Measurements from ENCODE around the gene ZHX3. TPM values are rescaled to one million over a fixed set of nuclear protein-coding genes. Genes with fewer than 3 reads are reported as not detected.

Gene ZHX3
- total and polyA plus RNA-seq, 9 of the 15 experiments (the other 6 are each of a cell fraction or from before 2014, with no cell fraction given): 0.80 to 14.6 (median 4.9) TPM

DNA sequence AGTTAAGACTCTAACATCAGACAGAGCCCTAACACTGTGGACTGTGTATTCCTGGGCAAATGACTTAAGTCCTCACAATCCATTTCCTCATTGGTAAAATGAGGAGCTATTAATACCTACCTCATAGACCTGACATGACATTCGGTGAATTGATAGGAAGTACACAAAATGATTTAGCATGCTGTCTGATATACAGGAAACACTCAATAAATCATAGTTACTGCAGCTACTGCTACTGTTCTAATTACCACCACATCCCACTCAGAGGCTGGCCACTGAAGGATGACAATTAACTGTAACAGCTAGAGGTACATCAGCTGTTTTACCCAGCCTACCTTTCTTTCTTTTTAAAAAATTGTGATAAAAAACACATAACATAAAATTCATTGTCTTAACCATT lies 92.4 kb downstream of the ZHX3 start:
- ATAC-seq: no peak
- Histone ChIP-seq H2AFZ (ENCODE audit: low read depth, low read length) (no peak overlapping the region), H3K4me1 (replicated peaks in 1 of 2; ENCODE audit: control insufficient read depth in 2 of 2, insufficient read depth in 2 of 2, low read length in 2 of 2) (no peaks in the 10 kb centered on the region), H3K4me2 (ENCODE audit: insufficient read depth, low read length) (no peak overlapping the region), H3K9me1 (ENCODE audit: control insufficient read depth, insufficient read depth, low read length) (no peaks in the 10 kb centered on the region), H3K9ac (ENCODE audit: insufficient read depth in 1 of 2, low read depth in 2 of 2, low read length in 2 of 2) (no peak overlapping the region), H3K36me3 (ENCODE audit: control insufficient read depth, insufficient read depth, low read length) (no peaks in the 10 kb centered on the region), H3K27ac (ENCODE audit: extremely low read depth, low read depth, low read length) (no peak overlapping the region), H3K79me2 (ENCODE audit: control insufficient read depth, insufficient read depth, low read length) (no peaks in the 10 kb centered on the region), H3K9me3 (replicated peaks; ENCODE audit: control insufficient read depth, insufficient read depth, low read depth, low read length) (no peaks in the 10 kb centered on the region), H3K4me3 (no peak overlapping the region), H4K20me1 (replicated peaks; ENCODE audit: control insufficient read depth, insufficient read depth, low read length) (no peaks in the 10 kb centered on the region), H3K27me3 (ENCODE audit: control insufficient read depth in 2 of 2, insufficient read depth in 2 of 2, low read length in 2 of 2) (no peaks in the 10 kb centered on the region)
- TF ChIP-seq ZNF311 (CRISPR knock-in tag; IDR thresholded peaks at IDR 0.05) (no peak), THRA (IDR thresholded peaks at IDR 0.05) (no peak), POLR3G (IDR thresholded peaks at IDR 0.05; ENCODE audit: extremely low read depth, insufficient read length, insufficient replicate concordance) (no peak), KAT2B (IDR thresholded peaks at IDR 0.05; ENCODE audit: low read depth, low read length) (no peak), MEIS2 (IDR thresholded peaks at IDR 0.05; ENCODE audit: partially characterized antibody) (peak; percentile 26), GABPB2 (CRISPR knock-in tag; conservative IDR thresholded peaks at IDR 0.05) (no peak)
- TF ChIP-seq, protein P1, sequence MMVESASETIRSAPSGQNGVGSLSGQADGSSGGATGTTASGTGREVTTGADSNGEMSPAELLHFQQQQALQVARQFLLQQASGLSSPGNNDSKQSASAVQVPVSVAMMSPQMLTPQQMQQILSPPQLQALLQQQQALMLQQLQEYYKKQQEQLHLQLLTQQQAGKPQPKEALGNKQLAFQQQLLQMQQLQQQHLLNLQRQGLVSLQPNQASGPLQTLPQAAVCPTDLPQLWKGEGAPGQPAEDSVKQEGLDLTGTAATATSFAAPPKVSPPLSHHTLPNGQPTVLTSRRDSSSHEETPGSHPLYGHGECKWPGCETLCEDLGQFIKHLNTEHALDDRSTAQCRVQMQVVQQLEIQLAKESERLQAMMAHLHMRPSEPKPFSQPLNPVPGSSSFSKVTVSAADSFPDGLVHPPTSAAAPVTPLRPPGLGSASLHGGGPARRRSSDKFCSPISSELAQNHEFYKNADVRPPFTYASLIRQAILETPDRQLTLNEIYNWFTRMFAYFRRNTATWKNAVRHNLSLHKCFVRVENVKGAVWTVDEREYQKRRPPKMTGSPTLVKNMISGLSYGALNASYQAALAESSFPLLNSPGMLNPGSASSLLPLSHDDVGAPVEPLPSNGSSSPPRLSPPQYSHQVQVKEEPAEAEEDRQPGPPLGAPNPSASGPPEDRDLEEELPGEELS (CRISPR knock-in tag; IDR thresholded peaks at IDR 0.05; ENCODE audit: borderline replicate concordance): no peak
- POLR2A ChIA-PET: interaction anchor here (0.6 to 1.8 kb wide), 5 partner anchors 10 to 480 kb away, joined by 3 to 4 read pairs (median 3); no protein-coding TSS in a partner anchor
- BruUV-seq (replicated peaks): no TSS peak
- WGBS (ENCODE audit: insufficient coverage, low coverage, missing lambda C conversion rate): 44% methylated on average over 1 of the region's 1 CpG
- no peak for FAIRE-seq
- CTCF ChIA-PET (ENCODE audit: low intra/inter-chr PET ratio): no interaction called here
- DNase-seq (ENCODE audit: extremely low read depth in 1 of 4, low spot score in 3 of 4): no peak
- in situ Hi-C loops (cut with MboI): no loop called here
- intact Hi-C loops (cut with micrococcal nuclease): no loop called here
